Measurements from ENCODE around the gene DPM1.

DNA sequence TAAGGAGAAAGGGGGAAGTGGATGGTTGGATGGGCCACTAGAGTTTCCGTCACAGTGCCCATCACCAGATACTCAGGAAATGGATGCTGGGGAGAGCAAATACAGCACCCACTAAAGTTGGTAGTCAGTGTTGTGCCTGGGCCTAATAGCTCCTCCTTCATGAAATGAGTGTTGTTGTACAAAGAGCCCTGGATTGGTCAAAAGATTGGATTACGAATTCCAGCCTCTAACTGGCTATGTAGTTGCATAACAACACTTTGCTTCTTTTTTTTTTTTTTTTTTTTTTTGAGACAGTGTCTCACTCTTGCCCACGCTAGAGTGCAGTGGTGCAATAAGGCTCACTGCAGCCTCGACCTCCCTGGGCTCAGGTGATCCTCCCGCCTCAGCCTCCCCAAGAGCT is 37.2 kb upstream of the DPM1 start:
- TF ChIP-seq, protein P1, sequence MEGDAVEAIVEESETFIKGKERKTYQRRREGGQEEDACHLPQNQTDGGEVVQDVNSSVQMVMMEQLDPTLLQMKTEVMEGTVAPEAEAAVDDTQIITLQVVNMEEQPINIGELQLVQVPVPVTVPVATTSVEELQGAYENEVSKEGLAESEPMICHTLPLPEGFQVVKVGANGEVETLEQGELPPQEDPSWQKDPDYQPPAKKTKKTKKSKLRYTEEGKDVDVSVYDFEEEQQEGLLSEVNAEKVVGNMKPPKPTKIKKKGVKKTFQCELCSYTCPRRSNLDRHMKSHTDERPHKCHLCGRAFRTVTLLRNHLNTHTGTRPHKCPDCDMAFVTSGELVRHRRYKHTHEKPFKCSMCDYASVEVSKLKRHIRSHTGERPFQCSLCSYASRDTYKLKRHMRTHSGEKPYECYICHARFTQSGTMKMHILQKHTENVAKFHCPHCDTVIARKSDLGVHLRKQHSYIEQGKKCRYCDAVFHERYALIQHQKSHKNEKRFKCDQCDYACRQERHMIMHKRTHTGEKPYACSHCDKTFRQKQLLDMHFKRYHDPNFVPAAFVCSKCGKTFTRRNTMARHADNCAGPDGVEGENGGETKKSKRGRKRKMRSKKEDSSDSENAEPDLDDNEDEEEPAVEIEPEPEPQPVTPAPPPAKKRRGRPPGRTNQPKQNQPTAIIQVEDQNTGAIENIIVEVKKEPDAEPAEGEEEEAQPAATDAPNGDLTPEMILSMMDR (IDR thresholded peaks at IDR 0.05; ENCODE audit: extremely low read depth in 1 of 2, insufficient read depth in 1 of 2, low read depth in 1 of 2, low read length in 2 of 2), result no peak
- TF ChIP-seq EZH2 (IDR thresholded peaks at IDR 0.05; ENCODE audit: borderline replicate concordance, low read depth, low read length, severe bottlenecking) (no peak), POLR2A (IDR thresholded peaks at IDR 0.05; ENCODE audit: low read depth, low read length) (no peak), POLR2AphosphoS5 (IDR thresholded peaks at IDR 0.05; ENCODE audit: insufficient read depth, low read depth, low read length) (no peak), MYC (IDR thresholded peaks at IDR 0.05; ENCODE audit: low read depth, low read length) (no peak)
- TF ChIP-seq, protein P2, sequence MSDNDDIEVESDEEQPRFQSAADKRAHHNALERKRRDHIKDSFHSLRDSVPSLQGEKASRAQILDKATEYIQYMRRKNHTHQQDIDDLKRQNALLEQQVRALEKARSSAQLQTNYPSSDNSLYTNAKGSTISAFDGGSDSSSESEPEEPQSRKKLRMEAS (IDR thresholded peaks at IDR 0.05; ENCODE audit: insufficient read depth, insufficient read length), result no peak
